ENCODE measurements around the gene PCNX3. TPM values are rescaled to one million over a fixed set of nuclear protein-coding genes. Genes with fewer than 3 reads are reported as not detected.

PCNX3 gene
- polyA plus RNA-seq, 1 experiment, result 19.7 TPM

DNA sequence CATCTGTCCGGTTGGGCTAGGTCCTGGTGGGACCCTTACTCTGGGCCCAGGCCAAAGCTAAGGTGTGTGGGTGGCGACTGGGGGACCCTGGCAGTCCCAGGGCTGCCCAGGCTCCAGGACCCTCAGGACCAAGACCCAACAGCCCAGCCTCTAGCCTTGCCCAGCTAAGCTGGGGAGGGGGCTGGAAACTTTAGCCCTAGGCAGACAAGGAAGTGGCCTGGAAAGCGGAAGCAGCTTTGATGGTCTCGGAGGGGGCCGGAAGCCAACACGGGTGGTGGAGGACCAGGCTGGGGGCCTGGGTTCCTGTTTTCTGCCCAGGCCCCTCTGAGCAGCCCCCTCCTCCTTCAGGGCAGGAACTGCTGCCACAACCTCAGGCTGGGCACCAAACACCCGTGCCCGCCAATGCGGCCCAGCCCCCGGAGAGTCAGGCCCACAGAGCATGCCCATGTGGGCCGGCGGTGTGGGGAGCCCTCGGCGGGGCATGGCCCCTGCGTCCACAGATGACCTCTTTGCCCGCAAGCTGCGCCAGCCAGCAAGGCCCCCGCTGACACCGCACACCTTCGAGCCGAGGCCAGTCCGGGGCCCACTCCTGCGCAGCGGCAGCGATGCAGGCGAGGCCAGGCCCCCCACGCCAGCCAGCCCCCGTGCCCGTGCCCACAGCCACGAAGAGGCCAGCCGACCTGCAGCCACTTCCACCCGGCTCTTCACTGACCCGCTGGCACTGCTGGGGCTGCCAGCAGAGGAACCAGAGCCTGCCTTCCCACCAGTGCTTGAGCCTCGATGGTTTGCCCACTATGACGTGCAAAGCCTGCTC lies 25.1 kb downstream of the PCNX3 start:
- ChIA-PET POLR2A (interaction anchor here (0.6 kb wide), 1 partner anchor 69 kb away, joined by 3 read pairs; no protein-coding TSS in a partner anchor), CTCF (no interaction called here)
- H3K36me3 ChIP-seq (ENCODE audit: control insufficient read depth, insufficient read depth, low read length), result peaks cover 23% of the 10 kb centered on the region

DNA sequence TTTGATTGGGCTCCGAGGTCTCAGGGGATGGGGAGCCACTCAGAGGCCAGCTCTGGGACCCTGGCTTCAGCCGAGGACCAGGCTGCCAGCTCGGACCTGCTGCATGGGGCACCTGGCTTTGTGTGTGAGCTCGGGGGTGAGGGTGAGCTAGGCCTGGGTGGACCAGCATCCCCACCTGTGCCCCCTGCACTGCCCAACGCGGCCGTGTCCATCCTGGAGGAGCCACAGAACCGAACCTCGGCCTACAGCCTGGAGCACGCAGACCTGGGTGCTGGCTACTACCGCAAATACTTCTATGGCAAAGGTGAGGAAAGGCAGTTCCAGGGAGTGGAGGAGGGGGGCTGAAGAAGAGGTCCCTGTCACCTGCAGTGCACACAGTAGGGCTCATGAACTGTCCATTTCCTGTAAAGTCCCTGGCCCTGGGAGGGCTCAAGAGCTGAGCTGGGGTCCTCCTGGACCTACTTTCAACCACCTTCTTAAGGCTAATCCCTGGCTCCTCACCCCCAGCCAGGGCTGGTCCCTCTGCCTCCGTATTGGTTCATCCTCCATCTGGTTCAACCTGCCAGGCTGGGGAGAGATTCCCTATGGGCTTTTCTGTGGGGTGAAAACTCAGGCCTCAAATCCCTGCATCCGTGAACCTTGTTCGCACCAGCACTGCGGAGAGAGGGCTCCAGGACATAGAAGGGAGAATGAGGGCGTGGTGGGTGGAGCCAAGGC lies 25.9 kb downstream of the PCNX3 start:
- Histone ChIP-seq H3K27me3 (ENCODE audit: control insufficient read depth, insufficient read depth, low read length) (no peaks in the 10 kb centered on the region), H3K4me3 (ENCODE audit: low read depth, low read length) (no peak overlapping the region), H3K36me3 (ENCODE audit: control insufficient read depth, insufficient read depth, low read length) (peaks cover 18% of the 10 kb centered on the region)
- DNase-seq (ENCODE audit: low read depth), result no peak
- ChIA-PET POLR2A (interaction anchor here (0.6 to 1.1 kb wide), 2 partner anchors 12 to 70 kb away, joined by 3 read pairs; no protein-coding TSS in a partner anchor), CTCF (no interaction called here)
- TF ChIP-seq, protein P1, sequence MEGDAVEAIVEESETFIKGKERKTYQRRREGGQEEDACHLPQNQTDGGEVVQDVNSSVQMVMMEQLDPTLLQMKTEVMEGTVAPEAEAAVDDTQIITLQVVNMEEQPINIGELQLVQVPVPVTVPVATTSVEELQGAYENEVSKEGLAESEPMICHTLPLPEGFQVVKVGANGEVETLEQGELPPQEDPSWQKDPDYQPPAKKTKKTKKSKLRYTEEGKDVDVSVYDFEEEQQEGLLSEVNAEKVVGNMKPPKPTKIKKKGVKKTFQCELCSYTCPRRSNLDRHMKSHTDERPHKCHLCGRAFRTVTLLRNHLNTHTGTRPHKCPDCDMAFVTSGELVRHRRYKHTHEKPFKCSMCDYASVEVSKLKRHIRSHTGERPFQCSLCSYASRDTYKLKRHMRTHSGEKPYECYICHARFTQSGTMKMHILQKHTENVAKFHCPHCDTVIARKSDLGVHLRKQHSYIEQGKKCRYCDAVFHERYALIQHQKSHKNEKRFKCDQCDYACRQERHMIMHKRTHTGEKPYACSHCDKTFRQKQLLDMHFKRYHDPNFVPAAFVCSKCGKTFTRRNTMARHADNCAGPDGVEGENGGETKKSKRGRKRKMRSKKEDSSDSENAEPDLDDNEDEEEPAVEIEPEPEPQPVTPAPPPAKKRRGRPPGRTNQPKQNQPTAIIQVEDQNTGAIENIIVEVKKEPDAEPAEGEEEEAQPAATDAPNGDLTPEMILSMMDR (IDR thresholded peaks at IDR 0.05; ENCODE audit: insufficient read depth, low read depth, low read length), result no peak

More for the DNA sequence above, 25.1 kb downstream of the PCNX3 start:
- no peak for DNase-seq (ENCODE audit: low read depth)
- no peaks in the 10 kb centered on the region for H3K27me3 ChIP-seq (ENCODE audit: control insufficient read depth, insufficient read depth, low read length)
- TF ChIP-seq, protein P1 (IDR thresholded peaks at IDR 0.05; ENCODE audit: insufficient read depth, low read depth, low read length), result no peak
- H3K4me3 ChIP-seq (ENCODE audit: low read depth, low read length), result no peak overlapping the region

DNA sequence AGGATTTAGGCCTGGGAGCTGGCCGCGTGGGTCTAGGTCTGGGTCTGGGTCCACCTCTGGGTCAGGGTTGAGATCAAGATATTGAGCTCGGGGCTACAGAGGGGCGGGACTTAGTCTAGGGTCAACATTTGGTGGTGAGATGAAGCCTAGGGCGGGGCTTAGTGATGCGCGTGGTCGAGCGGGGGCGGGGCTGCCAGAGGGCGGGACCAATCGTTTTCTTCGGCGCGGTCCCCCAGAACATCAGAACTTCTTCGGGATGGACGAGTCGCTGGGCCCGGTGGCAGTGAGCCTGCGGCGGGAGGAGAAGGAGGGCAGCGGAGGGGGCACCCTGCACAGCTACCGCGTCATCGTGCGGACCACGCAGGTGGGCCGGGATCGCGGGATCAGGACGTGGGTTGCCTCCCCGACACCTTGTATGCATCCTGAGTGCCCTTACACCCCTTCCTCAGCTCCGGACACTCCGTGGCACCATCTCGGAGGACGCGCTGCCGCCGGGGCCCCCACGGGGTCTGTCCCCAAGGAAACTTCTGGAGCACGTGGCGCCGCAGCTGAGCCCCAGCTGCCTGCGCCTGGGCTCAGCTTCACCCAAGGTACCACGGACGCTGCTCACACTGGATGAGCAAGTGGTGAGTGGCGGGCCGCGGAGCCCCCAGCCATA lies 26.6 kb downstream of the PCNX3 start:
- no peak for DNase-seq (ENCODE audit: low read depth)
- CTCF ChIA-PET, result interaction anchor here (0.6 to 1.5 kb wide), 3 partner anchors 16 to 290 kb away, joined by 3 to 4 read pairs (median 3); no protein-coding TSS in a partner anchor
- peaks cover 11% of the 10 kb centered on the region for H3K36me3 ChIP-seq (ENCODE audit: control insufficient read depth, insufficient read depth, low read length)

DNA sequence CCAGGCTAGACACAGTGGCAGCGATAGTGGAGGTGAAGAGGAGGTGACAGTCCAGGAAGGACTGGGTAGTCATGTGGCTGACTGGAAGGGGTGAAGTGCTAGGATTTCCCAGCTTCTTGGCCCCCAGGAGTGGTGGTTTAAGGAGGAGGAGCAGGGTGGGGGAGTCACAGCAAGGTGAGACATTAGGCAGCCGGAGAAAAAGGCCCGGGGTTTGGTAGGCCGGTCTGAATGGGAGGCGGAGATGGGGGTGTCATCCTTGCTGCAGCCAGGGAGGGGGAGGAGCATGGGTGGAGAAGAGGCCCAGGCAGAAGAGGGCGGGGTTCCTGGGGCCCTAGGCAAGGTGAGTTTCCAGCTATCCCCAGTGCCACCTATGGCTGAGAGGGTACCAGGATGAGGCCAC lies 28.4 kb downstream of the PCNX3 start:
- ChIA-PET POLR2A (no interaction called here), CTCF (no interaction called here)
- no peak overlapping the region for H3K4me3 ChIP-seq (ENCODE audit: low read depth, low read length)
- DNase-seq (ENCODE audit: low read depth), result no peak
- TF ChIP-seq, protein P1 (IDR thresholded peaks at IDR 0.05; ENCODE audit: insufficient read depth, low read depth, low read length), result no peak
- H3K27me3 ChIP-seq (ENCODE audit: control insufficient read depth, insufficient read depth, low read length), result no peaks in the 10 kb centered on the region
- peaks cover 11% of the 10 kb centered on the region for H3K36me3 ChIP-seq (ENCODE audit: control insufficient read depth, insufficient read depth, low read length)

More for the DNA sequence above, 26.6 kb downstream of the PCNX3 start:
- no peak overlapping the region for H3K4me3 ChIP-seq (ENCODE audit: low read depth, low read length)
- POLR2A ChIA-PET, result interaction anchor here (1.1 kb wide), 1 partner anchor 11 kb away, joined by 3 read pairs; no protein-coding TSS in a partner anchor
- no peaks in the 10 kb centered on the region for H3K27me3 ChIP-seq (ENCODE audit: control insufficient read depth, insufficient read depth, low read length)
- TF ChIP-seq, protein P1 (IDR thresholded peaks at IDR 0.05; ENCODE audit: insufficient read depth, low read depth, low read length), result no peak
